Measurements from ENCODE around the gene ETV5.

The ETV5 gene

DNA sequence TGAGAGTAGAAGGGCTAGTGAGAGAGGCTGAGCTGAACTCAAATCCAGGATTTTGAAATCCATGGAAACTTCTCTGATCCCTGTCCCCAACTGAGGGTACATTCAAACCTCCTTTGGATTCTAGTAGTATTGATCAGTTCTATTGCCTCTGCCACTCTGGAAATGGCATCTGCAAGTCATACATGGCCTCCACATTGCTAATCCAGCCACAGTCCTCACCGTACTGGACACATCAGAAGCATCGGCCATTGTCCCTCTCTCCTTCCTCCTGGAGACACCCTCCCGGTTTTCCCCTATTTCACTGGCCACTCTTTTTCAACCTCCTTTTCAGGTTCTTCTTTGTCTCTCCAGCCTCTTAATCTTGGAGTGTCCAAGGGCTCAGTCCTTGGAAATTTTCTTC lies 66.9 kb downstream of the ETV5 start:
- TF ChIP-seq GLIS3 (CRISPR knock-in tag; IDR thresholded peaks at IDR 0.05) = no peak
- TF ChIP-seq PPARA (CRISPR knock-in tag; IDR thresholded peaks at IDR 0.05; ENCODE audit: borderline replicate concordance) = no peak
- TF ChIP-seq CSDC2 (CRISPR knock-in tag; IDR thresholded peaks at IDR 0.05) = no peak
- no peak for TF ChIP-seq SNAI2 (CRISPR knock-in tag; IDR thresholded peaks at IDR 0.05)
- TF ChIP-seq ZFP30 (CRISPR knock-in tag; IDR thresholded peaks at IDR 0.05) = no peak
- TF ChIP-seq BACH2 (CRISPR knock-in tag; IDR thresholded peaks at IDR 0.05; ENCODE audit: borderline replicate concordance) = no peak
- TF ChIP-seq TSHZ2 (CRISPR knock-in tag; IDR thresholded peaks at IDR 0.05) = no peak
- TF ChIP-seq ZNF70 (CRISPR knock-in tag; IDR thresholded peaks at IDR 0.05) = no peak
- TF ChIP-seq TOX (CRISPR knock-in tag; IDR thresholded peaks at IDR 0.05; ENCODE audit: borderline replicate concordance) = no peak
- TF ChIP-seq ZFP3 (CRISPR knock-in tag; IDR thresholded peaks at IDR 0.05) = no peak
- TF ChIP-seq ARNTL (CRISPR knock-in tag; IDR thresholded peaks at IDR 0.05; ENCODE audit: borderline replicate concordance, low read depth) = no peak
- no peak for TF ChIP-seq ESRRG (CRISPR knock-in tag; IDR thresholded peaks at IDR 0.05)
- no peak for TF ChIP-seq POU6F1 (CRISPR knock-in tag; IDR thresholded peaks at IDR 0.05; ENCODE audit: borderline replicate concordance, low read depth)
- TF ChIP-seq, protein P1, sequence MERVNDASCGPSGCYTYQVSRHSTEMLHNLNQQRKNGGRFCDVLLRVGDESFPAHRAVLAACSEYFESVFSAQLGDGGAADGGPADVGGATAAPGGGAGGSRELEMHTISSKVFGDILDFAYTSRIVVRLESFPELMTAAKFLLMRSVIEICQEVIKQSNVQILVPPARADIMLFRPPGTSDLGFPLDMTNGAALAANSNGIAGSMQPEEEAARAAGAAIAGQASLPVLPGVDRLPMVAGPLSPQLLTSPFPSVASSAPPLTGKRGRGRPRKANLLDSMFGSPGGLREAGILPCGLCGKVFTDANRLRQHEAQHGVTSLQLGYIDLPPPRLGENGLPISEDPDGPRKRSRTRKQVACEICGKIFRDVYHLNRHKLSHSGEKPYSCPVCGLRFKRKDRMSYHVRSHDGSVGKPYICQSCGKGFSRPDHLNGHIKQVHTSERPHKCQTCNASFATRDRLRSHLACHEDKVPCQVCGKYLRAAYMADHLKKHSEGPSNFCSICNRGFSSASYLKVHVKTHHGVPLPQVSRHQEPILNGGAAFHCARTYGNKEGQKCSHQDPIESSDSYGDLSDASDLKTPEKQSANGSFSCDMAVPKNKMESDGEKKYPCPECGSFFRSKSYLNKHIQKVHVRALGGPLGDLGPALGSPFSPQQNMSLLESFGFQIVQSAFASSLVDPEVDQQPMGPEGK (CRISPR knock-in tag; IDR thresholded peaks at IDR 0.05; ENCODE audit: borderline replicate concordance) = no peak
- no peak for TF ChIP-seq ZNF8 (CRISPR knock-in tag; IDR thresholded peaks at IDR 0.05)
- TF ChIP-seq ISL1 (CRISPR knock-in tag; IDR thresholded peaks at IDR 0.05) = no peak
- no peak for TF ChIP-seq ZC3H10 (CRISPR knock-in tag; IDR thresholded peaks at IDR 0.05)
- no peak for TF ChIP-seq CREB5 (CRISPR knock-in tag; IDR thresholded peaks at IDR 0.05; ENCODE audit: low read depth)
- no peak for ATAC-seq

GRCh38 chr3:186038360-186038759 lies 70.5 kb downstream of the ETV5 start:
- TF ChIP-seq GLIS3 (CRISPR knock-in tag; IDR thresholded peaks at IDR 0.05) = no peak
- no peak for TF ChIP-seq TCF4 (CRISPR knock-in tag; IDR thresholded peaks at IDR 0.05; ENCODE audit: borderline replicate concordance)
- TF ChIP-seq SNAI2 (CRISPR knock-in tag; IDR thresholded peaks at IDR 0.05) = no peak
- TF ChIP-seq ZFP30 (CRISPR knock-in tag; IDR thresholded peaks at IDR 0.05) = no peak
- no peak for TF ChIP-seq ISL1 (CRISPR knock-in tag; IDR thresholded peaks at IDR 0.05)
- no peak for TF ChIP-seq RARB (CRISPR knock-in tag; IDR thresholded peaks at IDR 0.05)
- no peak for TF ChIP-seq TSHZ2 (CRISPR knock-in tag; IDR thresholded peaks at IDR 0.05)
- TF ChIP-seq ZFP3 (CRISPR knock-in tag; IDR thresholded peaks at IDR 0.05) = no peak
- TF ChIP-seq PPARA (CRISPR knock-in tag; IDR thresholded peaks at IDR 0.05; ENCODE audit: borderline replicate concordance) = no peak
- no peak for TF ChIP-seq ARNTL (CRISPR knock-in tag; IDR thresholded peaks at IDR 0.05; ENCODE audit: borderline replicate concordance, low read depth)
- TF ChIP-seq, protein P1 (CRISPR knock-in tag; IDR thresholded peaks at IDR 0.05; ENCODE audit: borderline replicate concordance) = no peak
- no peak for TF ChIP-seq CREB5 (CRISPR knock-in tag; IDR thresholded peaks at IDR 0.05; ENCODE audit: low read depth)
- TF ChIP-seq BACH2 (CRISPR knock-in tag; IDR thresholded peaks at IDR 0.05; ENCODE audit: borderline replicate concordance) = no peak
- TF ChIP-seq ZNF565 (CRISPR knock-in tag; conservative IDR thresholded peaks at IDR 0.05; ENCODE audit: low read depth) = no peak
- TF ChIP-seq ZNF8 (CRISPR knock-in tag; IDR thresholded peaks at IDR 0.05) = no peak
- TF ChIP-seq TOX (CRISPR knock-in tag; IDR thresholded peaks at IDR 0.05; ENCODE audit: borderline replicate concordance) = no peak
- no peak for TF ChIP-seq ESRRG (CRISPR knock-in tag; IDR thresholded peaks at IDR 0.05)
- no peak for TF ChIP-seq POU6F1 (CRISPR knock-in tag; IDR thresholded peaks at IDR 0.05; ENCODE audit: borderline replicate concordance, low read depth)
- no peak for TF ChIP-seq CSDC2 (CRISPR knock-in tag; IDR thresholded peaks at IDR 0.05)
- no peak for ATAC-seq
